Stimulated activated naive CD4-positive, alpha-beta T cell treated with Interleukin-2 at 50 U/mL for 16 hours (primary cell): ENCODE results near the gene MYO1D.

ENCODE experiments used
- DNase-seq: peaks from one replicate; lab custom pipeline; 2025; lab: John Stamatoyannopoulos, UW

Gene MYO1D

GRCh38 chr17:32504166-32504990 lies 372.5 kb downstream of the MYO1D start:
- DNase-seq, result no peak

- DNase-seq, result no peak
Observed at GRCh38 chr17:32503251-32504165, 373.4 kb downstream of the MYO1D start.

- no peak for DNase-seq
Observed at GRCh38 chr17:32502710-32503109, 374.2 kb downstream of the MYO1D start.

- no peak for DNase-seq
Observed at GRCh38 chr17:32502013-32502412, 374.9 kb downstream of the MYO1D start.

DNA sequence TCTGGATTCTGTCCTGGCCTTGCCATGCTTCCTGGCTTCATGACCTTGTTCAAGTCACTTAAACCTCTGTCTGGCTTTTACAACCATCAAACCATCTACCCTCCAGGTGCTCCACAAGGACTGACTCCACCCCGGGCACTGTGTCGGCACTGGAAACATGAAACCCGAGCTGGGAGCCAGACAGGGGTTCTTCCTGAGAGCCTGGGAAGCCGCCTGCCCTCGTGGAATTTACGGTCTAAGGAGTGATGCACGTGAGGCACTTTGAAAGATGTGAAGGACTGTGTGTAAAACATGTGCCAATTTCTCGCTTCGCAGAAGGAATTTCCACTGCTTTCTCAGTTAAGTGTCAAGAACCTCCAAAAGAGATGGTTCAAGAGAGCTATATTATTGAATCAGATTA lies 378.5 kb downstream of the MYO1D start:
- no peak for DNase-seq

DNA sequence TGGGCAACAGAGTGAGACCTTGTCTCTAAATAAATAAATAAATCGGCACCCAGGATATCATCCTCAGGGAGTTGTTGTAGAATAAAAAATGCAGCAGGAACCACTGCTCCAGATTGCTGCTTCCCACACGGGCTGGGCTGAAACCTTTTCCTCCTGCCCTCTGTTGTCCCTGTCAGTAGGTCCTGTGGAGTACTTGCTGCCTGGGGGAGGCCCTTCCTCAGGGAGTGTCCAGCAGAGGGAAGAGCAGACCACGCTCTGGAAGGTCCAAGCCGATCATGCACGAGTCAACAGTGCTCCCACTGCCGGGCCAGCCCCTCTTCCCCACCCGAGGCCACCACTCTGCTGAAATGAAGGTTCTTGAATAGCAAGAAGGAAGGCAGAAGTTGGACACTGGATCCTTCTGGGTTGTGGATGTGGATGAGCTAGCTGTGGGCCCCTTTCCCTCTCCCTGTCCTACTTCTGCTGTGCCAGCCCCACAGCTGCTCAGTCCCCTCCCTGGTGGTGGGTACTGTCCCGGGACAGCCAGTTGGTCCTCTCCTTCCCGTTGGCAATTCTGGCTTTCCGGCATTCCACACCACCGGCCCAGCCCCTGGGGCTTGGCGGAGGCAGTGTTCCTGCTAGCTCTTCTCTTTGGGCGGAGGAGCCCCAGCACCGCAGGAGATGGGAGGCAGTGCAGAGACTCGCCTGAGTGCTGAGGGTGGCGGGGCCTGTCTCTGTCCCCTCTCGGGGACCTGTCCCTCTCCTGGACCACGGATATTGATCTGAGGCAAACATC lies 379.3 kb downstream of the MYO1D start:
- no peak for DNase-seq

DNA sequence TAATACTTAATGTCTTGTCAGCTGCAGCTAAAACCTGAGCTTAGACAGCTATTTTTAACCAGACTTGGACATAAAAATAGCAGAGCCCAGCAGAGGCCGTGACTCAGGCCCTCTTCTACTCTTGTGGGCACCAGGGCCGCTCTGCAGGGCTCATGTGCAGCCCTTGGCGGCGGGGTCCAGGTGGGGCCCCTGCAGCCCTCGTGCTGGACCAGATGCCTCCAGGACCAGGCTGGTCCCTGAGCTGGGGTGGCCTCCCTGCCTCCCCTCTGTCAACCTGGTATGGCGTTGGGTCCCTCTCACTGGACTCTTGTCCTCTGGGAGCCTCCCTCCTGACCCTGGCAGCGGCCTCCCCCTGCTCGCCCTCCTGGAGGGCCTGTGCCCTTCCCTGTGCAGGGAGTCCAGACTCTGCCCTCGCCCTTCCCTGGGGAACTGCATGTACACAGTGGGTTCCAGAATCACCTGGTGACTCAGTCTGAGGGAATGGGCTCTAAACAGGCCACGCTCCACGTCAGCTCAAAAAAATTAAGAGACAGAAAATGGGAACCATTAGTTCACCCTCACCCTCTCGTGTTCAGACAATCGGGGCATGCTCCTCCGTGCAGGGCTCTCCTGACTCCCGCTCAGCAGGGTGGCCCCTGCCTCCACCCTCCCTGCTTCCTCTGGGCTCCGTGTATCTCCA lies 380.4 kb downstream of the MYO1D start:
- no peak for DNase-seq

- DNase-seq, result no peak
Observed at GRCh38 chr17:32495359-32496231, 381.3 kb downstream of the MYO1D start.

DNA sequence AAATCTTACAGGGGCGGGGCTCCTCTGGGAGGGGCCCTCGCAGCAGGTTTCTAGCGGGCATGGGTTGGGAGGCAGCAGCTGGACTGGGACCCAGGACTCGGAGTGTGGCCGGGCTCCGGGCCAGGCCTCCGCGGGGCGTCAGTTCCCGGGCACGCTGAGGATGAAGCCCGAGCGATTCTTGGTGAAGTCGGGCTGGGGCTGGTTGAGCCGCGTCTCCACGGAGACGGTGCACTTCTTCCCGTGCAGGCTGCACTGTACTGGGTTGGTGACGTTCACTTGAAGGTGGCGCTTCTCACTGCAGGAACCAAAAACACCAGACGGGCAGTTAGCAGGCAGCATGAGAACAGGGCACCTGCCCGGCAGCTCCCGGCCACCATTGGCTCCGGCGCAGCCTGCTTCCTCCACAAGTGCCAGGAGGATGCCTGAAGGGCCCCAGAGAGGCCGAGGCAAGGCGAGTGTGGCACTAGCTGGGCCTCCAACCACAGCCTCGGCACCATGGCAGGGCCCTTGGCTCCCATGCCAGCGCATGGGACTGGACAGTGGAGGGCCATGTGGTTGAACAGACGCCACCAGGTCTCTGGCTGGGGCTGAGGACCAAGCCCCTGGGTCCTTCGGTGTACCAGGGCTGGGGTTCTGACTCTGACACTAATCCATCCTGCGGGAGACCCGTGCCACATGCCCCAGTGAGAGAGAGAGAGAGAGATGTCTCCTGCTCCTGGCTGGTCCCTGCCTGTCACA lies 382.1 kb downstream of the MYO1D start:
- DNase-seq, result no peak

- DNase-seq, result no peak
Observed at GRCh38 chr17:32493976-32494513, 382.9 kb downstream of the MYO1D start.

DNA sequence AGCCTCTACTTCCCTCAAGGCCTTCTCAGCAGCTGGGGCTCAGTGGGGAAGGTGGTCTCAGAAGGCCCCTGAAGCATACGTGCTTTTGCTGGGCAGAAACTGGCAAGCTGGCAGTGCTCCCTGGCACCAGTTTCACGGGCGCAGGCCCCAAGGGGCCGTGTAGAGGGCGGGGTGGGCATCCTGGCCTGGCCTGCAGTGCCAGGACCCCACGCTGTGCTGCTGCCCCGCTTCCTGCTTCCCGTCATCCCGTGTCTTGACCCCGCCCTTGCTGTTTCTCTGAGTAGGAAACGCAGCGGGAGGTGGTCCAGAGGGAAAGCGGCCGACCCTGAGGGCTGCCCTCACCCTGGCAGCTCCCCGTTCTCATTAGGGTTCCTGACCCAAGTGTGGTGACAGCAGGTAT lies 383.4 kb downstream of the MYO1D start:
- no peak for DNase-seq

- DNase-seq, result no peak
Observed at GRCh38 chr17:32492648-32493289, 384.2 kb downstream of the MYO1D start.

GRCh38 chr17:32492264-32492589 lies 384.7 kb downstream of the MYO1D start:
- no peak for DNase-seq

DNA sequence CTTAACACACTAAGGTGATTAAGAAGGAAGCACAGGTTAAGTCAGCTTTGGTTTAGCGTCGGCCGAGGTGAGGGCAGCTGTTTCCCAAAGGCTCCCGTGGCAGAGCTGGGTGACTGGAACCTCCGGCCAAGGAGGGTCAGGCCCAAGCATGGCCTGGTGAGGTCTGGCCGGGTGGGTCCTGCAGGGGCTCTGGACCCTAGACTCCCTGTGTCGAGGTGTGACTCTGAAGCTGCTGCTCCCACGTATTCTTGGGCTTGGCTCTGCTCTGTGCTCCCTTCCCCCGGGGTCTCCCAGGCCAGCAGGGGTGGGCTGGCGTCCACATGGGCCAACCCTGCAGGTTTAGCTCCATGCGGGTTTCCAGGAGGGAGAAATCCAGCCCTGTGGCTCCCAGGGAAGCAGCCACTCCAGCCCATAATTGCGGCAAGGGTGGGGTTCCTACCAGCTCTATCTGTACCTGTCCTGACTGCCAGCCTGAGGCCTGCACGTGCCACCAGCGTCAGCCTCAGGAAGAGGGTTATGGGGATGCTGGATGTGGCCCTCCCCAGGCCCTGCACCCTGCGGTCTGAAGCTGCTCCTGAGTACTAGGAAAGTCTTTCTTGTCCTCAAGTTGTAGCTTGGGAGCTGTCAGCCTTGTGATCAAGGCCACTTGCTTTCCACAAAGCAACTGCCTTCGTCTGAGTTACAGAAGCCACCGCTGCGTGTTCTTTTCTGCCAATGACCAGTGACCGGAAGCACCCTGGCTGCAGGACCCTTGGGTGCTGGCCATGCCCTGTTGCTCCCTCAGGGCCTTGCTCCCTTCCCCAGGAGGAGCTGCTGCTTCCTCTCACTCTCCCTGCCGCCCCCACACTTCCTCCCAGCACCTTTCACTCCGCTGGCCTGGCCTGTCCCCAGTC lies 385.3 kb downstream of the MYO1D start:
- no peak for DNase-seq

DNA sequence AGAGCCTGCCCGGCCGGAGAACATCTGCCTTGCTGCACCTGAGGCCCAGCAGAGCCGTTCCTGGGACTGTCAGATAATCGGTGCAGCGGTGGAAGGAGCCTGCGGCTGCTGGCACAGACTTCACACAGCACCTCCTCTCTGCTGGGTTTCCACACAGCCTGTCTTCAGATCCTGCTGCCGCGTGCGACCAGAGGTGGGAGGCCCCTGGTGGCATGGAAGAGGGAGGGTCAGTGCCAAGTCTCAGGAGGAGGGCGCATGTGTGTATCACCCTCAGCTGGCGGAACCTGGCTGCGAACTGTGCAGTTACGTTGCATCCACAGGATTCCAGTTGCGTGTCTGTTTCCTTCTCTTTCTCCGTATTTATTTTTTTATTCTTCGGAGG lies 386.8 kb downstream of the MYO1D start:
- no peak for DNase-seq

DNA sequence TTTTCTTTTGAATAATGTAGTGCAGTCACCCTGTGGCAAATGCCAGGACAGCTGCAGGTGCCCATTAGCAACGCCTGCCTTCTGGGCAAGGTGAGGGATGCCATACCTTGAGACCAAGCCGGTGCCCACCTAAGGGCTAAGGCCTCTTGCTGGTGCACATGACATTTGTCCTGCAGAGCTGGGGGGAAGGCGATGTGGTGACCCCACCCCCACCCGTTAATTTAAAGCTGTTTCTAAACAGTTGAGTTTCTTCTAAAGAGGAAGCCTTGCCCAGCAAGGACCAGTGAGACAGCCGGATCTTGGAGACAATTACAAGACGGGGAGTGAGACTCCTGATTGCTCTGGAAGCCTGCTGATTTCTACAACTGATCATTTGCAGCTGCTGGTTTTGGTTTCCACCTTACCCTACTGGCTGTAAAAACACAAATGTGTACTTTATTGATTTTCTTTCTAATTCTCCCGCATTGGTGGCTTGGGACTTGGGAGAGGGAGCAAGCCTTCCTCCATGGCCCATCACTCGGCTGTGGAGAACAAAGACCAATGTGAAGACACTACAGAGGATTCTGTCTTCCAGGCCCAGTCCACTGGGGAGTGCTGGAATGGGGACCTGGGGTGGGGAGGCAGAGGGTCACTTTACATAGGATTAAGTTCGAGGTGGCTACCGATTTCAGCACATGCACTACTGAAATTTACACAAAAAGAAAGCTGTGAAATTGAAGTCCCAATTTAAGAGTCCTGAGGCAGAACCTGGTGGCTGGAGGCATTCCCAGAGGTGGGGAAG lies 387.4 kb downstream of the MYO1D start:
- no peak for DNase-seq

- no peak for DNase-seq
Observed at GRCh38 chr17:32488604-32489180, 388.2 kb downstream of the MYO1D start.
